ENCODE data around the gene PCGF1. TPM values are rescaled to one million over a fixed set of nuclear protein-coding genes. Genes with fewer than 3 reads are reported as not detected.

Gene PCGF1
- total and polyA plus RNA-seq, 2 experiments from 2014 or later = 10.9 to 13.4 TPM

- TF ChIP-seq REST (IDR thresholded peaks at IDR 0.05; ENCODE audit: unreplicated experiment) = no peak
These were observed 34.6 kb downstream of the PCGF1 start (continued) for GRCh38 chr2:74472945-74473258.

GRCh38 chr2:74472086-74472944, 35.2 kb downstream of the PCGF1 start, which contains the start of gene MRPL53:
TSS of gene MRPL53 (minus strand) at chr2:74472680. CDS start at chr2:74472660, 20 bp downstream.
- peak within 1 kb of the TSS; percentile 72 for H2AFZ ChIP-seq
- peak; percentile 98 for DNase-seq (ENCODE audit: low spot score)
- no peaks in the 10 kb centered on the region for H3K79me2 ChIP-seq (replicated peaks; ENCODE audit: insufficient read depth)
- peak within 1 kb of the TSS; percentile 96 for H3K27ac ChIP-seq (ENCODE audit: low read depth)
- peak within 1 kb of the TSS; percentile 98 for H3K4me3 Mint-ChIP-seq
- H3K27me3 Mint-ChIP-seq (ENCODE audit: insufficient read depth, low read depth, poor library complexity) = peaks cover 15% of the 10 kb centered on the region
- peaks cover 2% of the 10 kb centered on the region; the same call in 1 of the 3 replicates for H3K4me1 Mint-ChIP-seq
- H3K4me3 ChIP-seq = peak within 1 kb of the TSS; percentile 80
- no peaks in the 10 kb centered on the region; the same call in 2 of the 3 replicates for H3K9me3 Mint-ChIP-seq
- ATAC-seq = peak; percentile 93
- peaks cover 7% of the 10 kb centered on the region; the same call in 1 of the 2 replicates for H3K4me1 ChIP-seq (ENCODE audit: insufficient read depth)
- H3K4me2 ChIP-seq = peak within 1 kb of the TSS; percentile 92
- H3K27ac Mint-ChIP-seq = peak within 1 kb of the TSS; percentile 98
- H4K20me1 ChIP-seq (replicated peaks; ENCODE audit: insufficient read depth) = no peaks in the 10 kb centered on the region
- no peaks in the 10 kb centered on the region for H3K9me2 ChIP-seq (ENCODE audit: insufficient read depth)
- H3F3A ChIP-seq (replicated peaks; ENCODE audit: low read depth) = peaks cover 13% of the 10 kb centered on the region
- H3K27me3 ChIP-seq (ENCODE audit: insufficient read depth) = no peaks in the 10 kb centered on the region
- H3K36me3 Mint-ChIP-seq (ENCODE audit: low read depth) = peaks cover 19% of the 10 kb centered on the region
- H3K36me3 ChIP-seq (ENCODE audit: insufficient read depth) = no peaks in the 10 kb centered on the region
- no peak for TF ChIP-seq JUNB (IDR thresholded peaks at IDR 0.05; ENCODE audit: unreplicated experiment)
- TF ChIP-seq CTCF (conservative IDR thresholded peaks at IDR 0.05; ENCODE audit: low read depth in 2 of 2) = no peak; a peak in 1 of 4 replicates
- no peak for TF ChIP-seq NANOG (IDR thresholded peaks at IDR 0.05; ENCODE audit: borderline replicate concordance)
- peak; percentile 99 for TF ChIP-seq POLR2AphosphoS5 (IDR thresholded peaks at IDR 0.05; ENCODE audit: low read depth)
- TF ChIP-seq ETS1 (IDR thresholded peaks at IDR 0.05) = peak; percentile 95
- no peak for TF ChIP-seq REST (IDR thresholded peaks at IDR 0.05; ENCODE audit: unreplicated experiment)
- peak; percentile 83 for TF ChIP-seq CREB1 (CRISPR knock-in tag; IDR thresholded peaks at IDR 0.05; ENCODE audit: low read depth)
- no peak for TF ChIP-seq EZH2 (IDR thresholded peaks at IDR 0.05; ENCODE audit: low read depth, unreplicated experiment)
- no peak for TF ChIP-seq ZNF114 (CRISPR knock-in tag; IDR thresholded peaks at IDR 0.05)
